HCT116 (cell line): ENCODE measurements around the gene POLR2J. TPM values are rescaled to one million over a fixed set of nuclear protein-coding genes. Genes with fewer than 3 reads are reported as not detected.

Experiments used
- ATAC-seq: fragments of 200-7000 bp; cut with Tn5 transposase; 2 replicates; pipeline ENCODE4 v1.9.1; 2020; ENCODE audit warnings: mild to moderate bottlenecking, moderate library complexity
- BruUV-seq: library from RNA; stranded (reverse); fragments of 400-500 nt; replicated peaks from 2 replicates; lab custom pipeline; 2021; lab: Mats Ljungman, UMichigan
- CTCF ChIA-PET: fragments of 300-600 bp; sonication (Branson Sonifier 250); formaldehyde crosslinking; loops from one replicate; lab custom pipeline; 2021; ENCODE audit warnings: antibody characterized with exemption; lab: Charles Lee
- POLR2A ChIA-PET: fragments of 300-600, 350-600 bp; sonication (Branson Sonifier 250); formaldehyde crosslinking; loops from one replicate; lab custom pipeline; 2021; ENCODE audit warnings: antibody characterized with exemption; lab: Charles Lee
- RAD21 ChIA-PET, 2 experiments: fragments of 300-600 bp; sonication (Branson Sonifier 250); formaldehyde crosslinking; loops; one replicate each; lab custom pipeline; 2023; ENCODE audit warnings: low total read pairs in 2 of 2; ENCODE audit not compliant: uncharacterized antibody in 2 of 2, unreplicated experiment in 2 of 2, low non-redundant PET in 1 of 2; lab: Charles Lee
- DNase-seq: peaks from one replicate; pipeline ENCODE4 v3.0.0-alpha.2; 2010; ENCODE audit warnings: low read depth, low spot score
- H2AFZ ChIP-seq: fragments of 200-600 bp; shearing (Covaris generic), sonication (generic); 2 replicates; pipeline ENCODE4 v1.6.1; 2017; ENCODE audit warnings: low read depth, mixed run types, mixed read lengths, antibody characterized with exemption, low read length; ENCODE audit not compliant: poor library complexity, severe bottlenecking
- H3K27ac ChIP-seq: 2 replicates; pipeline ENCODE4 v1.5.1; 2012; ENCODE audit warnings: low read depth, low read length
- H3K27me3 ChIP-seq: fragments of 200-600 bp; sonication (generic); 2 replicates; pipeline ENCODE4 v1.6.1; 2016; ENCODE audit warnings: mixed run types, low read length, mixed read lengths; ENCODE audit not compliant: insufficient read depth
- H3K36me3 ChIP-seq, 2 experiments: fragments of 200-500 bp in 1 of 2; fragments of 200-600 bp in 1 of 2; sonication (Bioruptor generic) in 1 of 2; sonication (generic) in 1 of 2; 2 replicates each; pipeline versions ENCODE4 v1.5.1 to v1.6.1; 2014 to 2016; ENCODE audit warnings: low read length in 2 of 2, inconsistent platforms in 1 of 2, mixed read lengths in 1 of 2, mixed run types in 1 of 2; ENCODE audit not compliant: insufficient read depth in 2 of 2, control insufficient read depth in 1 of 2
- H3K4me1 ChIP-seq, 2 experiments: fragments of 200-600 bp in 1 of 2; sonication (generic) in 1 of 2; 2 replicates each; pipeline versions ENCODE4 v1.5.1 to v1.6.1; 2012 to 2017; ENCODE audit warnings: low read length in 2 of 2, inconsistent platforms in 1 of 2, mild to moderate bottlenecking in 1 of 2, mixed read lengths in 1 of 2, mixed run types in 1 of 2, moderate library complexity in 1 of 2; ENCODE audit not compliant: insufficient read depth in 2 of 2, control insufficient read depth in 1 of 2
- H3K4me2 ChIP-seq: fragments of 200-600 bp; sonication (generic); 2 replicates; pipeline ENCODE4 v1.6.1; 2017; ENCODE audit warnings: mixed run types, low read length, mixed read lengths
- H3K4me3 ChIP-seq, 2 experiments: fragments of 200-600 bp in 1 of 2; sonication (generic) in 1 of 2; replicated peaks in 1 of 2; 2 replicates each; pipeline ENCODE4 v1.5.1; 2011 to 2016; ENCODE audit warnings: low read length in 2 of 2, control low read depth in 1 of 2, low read depth in 1 of 2, mild to moderate bottlenecking in 1 of 2, mixed read lengths in 1 of 2, mixed run types in 1 of 2
- H3K79me2 ChIP-seq: fragments of 200-600 bp; sonication (generic); 2 replicates; pipeline ENCODE4 v1.6.1; 2017; ENCODE audit warnings: mild to moderate bottlenecking, mixed run types, low read length, moderate library complexity, mixed read lengths; ENCODE audit not compliant: insufficient read depth
- H3K9ac ChIP-seq: fragments of 200-600 bp; sonication (generic); 2 replicates; pipeline ENCODE4 v1.6.1; 2016; ENCODE audit warnings: low read length, mixed read lengths
- H3K9me2 ChIP-seq: fragments of 200-600 bp; sonication (generic), shearing (Covaris generic); 2 replicates; pipeline ENCODE4 v1.6.1; 2017; ENCODE audit warnings: mixed run types, mild to moderate bottlenecking, moderate library complexity; ENCODE audit not compliant: insufficient read depth
- H3K9me3 ChIP-seq, 2 experiments: fragments of 200-500 bp in 1 of 2; fragments of 200-600 bp in 1 of 2; sonication (Bioruptor generic) in 1 of 2; sonication (generic) in 1 of 2; 2 replicates each; pipeline ENCODE4 v1.6.1; 2014 to 2017; ENCODE audit warnings: low read length in 2 of 2, mixed read lengths in 2 of 2, inconsistent platforms in 1 of 2, low read depth in 1 of 2, mild to moderate bottlenecking in 1 of 2, mixed run types in 1 of 2, moderate library complexity in 1 of 2; ENCODE audit not compliant: control insufficient read depth in 1 of 2, insufficient read depth in 1 of 2
- H4K20me1 ChIP-seq: fragments of 200-600 bp; sonication (generic), shearing (Covaris generic); 2 replicates; pipeline ENCODE4 v1.6.1; 2017; ENCODE audit warnings: mixed run types, mild to moderate bottlenecking, moderate library complexity; ENCODE audit not compliant: insufficient read depth
- CEBPB ChIP-seq: IDR thresholded peaks from 2 replicates; pipeline ENCODE4 v1.6.1; 2012; ENCODE audit warnings: low read depth
- ELF1 ChIP-seq: IDR thresholded peaks from 2 replicates; pipeline ENCODE4 v1.6.1; 2012; ENCODE audit warnings: low read depth, borderline replicate concordance
- EZH2 ChIP-seq: fragments of 200-600 bp; sonication (generic); IDR thresholded peaks from 2 replicates; pipeline ENCODE4 v1.6.1; 2017; ENCODE audit warnings: antibody characterized with exemption, mixed run types
- JUND ChIP-seq: IDR thresholded peaks from 2 replicates; pipeline ENCODE4 v1.6.1; 2012
- POLR2AphosphoS5 ChIP-seq: IDR thresholded peaks from 2 replicates; pipeline ENCODE4 v1.6.1; 2011; ENCODE audit warnings: mild to moderate bottlenecking, low read depth, low read length, moderate library complexity
- RAD21 ChIP-seq: IDR thresholded peaks from 2 replicates; pipeline ENCODE4 v1.6.1; 2012; ENCODE audit warnings: low read depth, mild to moderate bottlenecking
- SP1 ChIP-seq: IDR thresholded peaks from 2 replicates; pipeline ENCODE4 v1.6.1; 2012; ENCODE audit warnings: low read depth
- SRF ChIP-seq: IDR thresholded peaks from 2 replicates; pipeline ENCODE4 v1.6.1; 2012; ENCODE audit warnings: low read depth
- TCF7L2 ChIP-seq: IDR thresholded peaks from 2 replicates; pipeline ENCODE4 v1.7.0; 2011; ENCODE audit warnings: borderline replicate concordance, inconsistent platforms; ENCODE audit not compliant: insufficient read depth, insufficient read length; ENCODE audit errors: extremely low read depth
- YY1 ChIP-seq: IDR thresholded peaks from 2 replicates; pipeline ENCODE4 v1.6.1; 2011; ENCODE audit warnings: low read length, low read depth, moderate library complexity, mild to moderate bottlenecking; ENCODE audit not compliant: insufficient replicate concordance; ENCODE audit errors: extremely low read depth
- ZFX ChIP-seq: fragments of 450-650 bp; IDR thresholded peaks from 2 replicates; pipeline ENCODE4 v1.6.1; 2017
- ZNF274 ChIP-seq: fragments of 200-500 bp; sonication (Bioruptor generic); IDR thresholded peaks from 2 replicates; pipeline ENCODE4 v1.6.1; 2014; ENCODE audit warnings: mild to moderate bottlenecking, low read depth, low read length, inconsistent platforms
- intact Hi-C: fragments of 100-400 bp; cut with micrococcal nuclease; formaldehyde crosslinking; loops from 2 replicates; pipeline ENCODE4 v1.10.0; 2022
- total RNA-seq: library from RNA; stranded (reverse); gene quantifications from one replicate; pipeline ENCODE4 v1.2.1, GENCODE V29; 2021; ENCODE audit not compliant: unreplicated experiment
- TF ChIP-seq, protein P1 (sequence below), 3 experiments: fragments of 200-600 bp in 1 of 3; sonication (generic) in 1 of 3; IDR thresholded peaks in 2 of 3; conservative IDR thresholded peaks in 1 of 3; 2 replicates each; pipeline ENCODE4 v1.5.1; 2012 to 2017; ENCODE audit warnings: low read depth in 2 of 3, low read length in 2 of 3, antibody characterized with exemption in 1 of 3, borderline replicate concordance in 1 of 3, control low read depth in 1 of 3, mild to moderate bottlenecking in 1 of 3, mixed read lengths in 1 of 3, mixed run types in 1 of 3, moderate library complexity in 1 of 3; ENCODE audit not compliant: insufficient read depth in 1 of 3
- TF ChIP-seq, protein P2 (sequence below): IDR thresholded peaks from 2 replicates; pipeline ENCODE4 v1.6.1; 2012
- TF ChIP-seq, protein P3 (sequence below): IDR thresholded peaks from 2 replicates; pipeline ENCODE4 v1.6.1; 2011; ENCODE audit warnings: mild to moderate bottlenecking, low read length, moderate library complexity; ENCODE audit not compliant: insufficient replicate concordance; ENCODE audit errors: extremely low read depth

POLR2J gene
- total RNA-seq, 1 experiment from 2014 or later: 54.9 TPM

DNA sequence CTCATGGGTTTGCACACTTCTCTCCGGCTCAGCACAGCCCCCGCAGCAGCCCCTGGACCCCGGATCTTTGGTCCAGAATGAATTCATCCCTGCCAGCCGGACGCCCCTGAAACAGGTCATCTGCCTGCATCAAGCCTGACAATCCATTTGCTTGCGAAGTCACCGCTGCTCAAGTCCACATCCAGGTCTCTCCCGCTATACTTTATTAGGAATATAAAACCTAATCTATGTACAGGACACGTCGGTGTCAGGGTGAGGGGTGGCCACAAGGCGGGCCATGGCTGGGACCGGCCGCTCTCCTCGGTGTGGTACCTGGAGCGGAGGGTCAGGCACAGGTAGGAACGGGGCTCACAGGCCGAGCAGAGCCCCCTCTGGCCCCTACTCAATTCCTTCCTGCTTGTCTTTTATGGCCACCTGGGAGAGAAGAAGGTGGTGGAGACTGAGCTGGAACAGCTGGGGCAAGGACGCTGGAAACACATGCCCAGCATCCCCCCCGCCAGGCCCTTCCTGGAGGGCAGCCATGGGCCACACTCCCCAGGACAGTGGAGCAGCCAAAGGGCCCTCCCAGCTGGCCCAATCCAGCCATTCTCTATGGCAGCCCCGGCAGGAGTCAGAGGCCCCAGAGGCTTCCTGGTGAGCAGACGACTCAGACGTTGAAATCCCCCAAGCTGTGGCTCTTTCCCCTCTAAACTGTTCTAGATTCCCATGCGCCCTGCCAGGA, 5.3 kb downstream of the POLR2J start:
- ATAC-seq (no peak), DNase-seq (no peak)
- H3K9ac ChIP-seq: no peak overlapping the region
- no peaks in the 10 kb centered on the region; a peak in 2 of 4 replicates for H3K36me3 ChIP-seq
- H3K4me1 ChIP-seq: no peaks in the 10 kb centered on the region
- no peaks in the 10 kb centered on the region for H3K9me2 ChIP-seq
- RAD21 ChIA-PET: no interaction called here
- CTCF ChIA-PET: no interaction called here
- H3K4me2 ChIP-seq: no peak overlapping the region
- no TSS peak for BruUV-seq
- POLR2A ChIA-PET: no interaction called here
- intact Hi-C loops: no loop called here
- H3K27me3 ChIP-seq: no peaks in the 10 kb centered on the region
- TF ChIP-seq, protein P1, sequence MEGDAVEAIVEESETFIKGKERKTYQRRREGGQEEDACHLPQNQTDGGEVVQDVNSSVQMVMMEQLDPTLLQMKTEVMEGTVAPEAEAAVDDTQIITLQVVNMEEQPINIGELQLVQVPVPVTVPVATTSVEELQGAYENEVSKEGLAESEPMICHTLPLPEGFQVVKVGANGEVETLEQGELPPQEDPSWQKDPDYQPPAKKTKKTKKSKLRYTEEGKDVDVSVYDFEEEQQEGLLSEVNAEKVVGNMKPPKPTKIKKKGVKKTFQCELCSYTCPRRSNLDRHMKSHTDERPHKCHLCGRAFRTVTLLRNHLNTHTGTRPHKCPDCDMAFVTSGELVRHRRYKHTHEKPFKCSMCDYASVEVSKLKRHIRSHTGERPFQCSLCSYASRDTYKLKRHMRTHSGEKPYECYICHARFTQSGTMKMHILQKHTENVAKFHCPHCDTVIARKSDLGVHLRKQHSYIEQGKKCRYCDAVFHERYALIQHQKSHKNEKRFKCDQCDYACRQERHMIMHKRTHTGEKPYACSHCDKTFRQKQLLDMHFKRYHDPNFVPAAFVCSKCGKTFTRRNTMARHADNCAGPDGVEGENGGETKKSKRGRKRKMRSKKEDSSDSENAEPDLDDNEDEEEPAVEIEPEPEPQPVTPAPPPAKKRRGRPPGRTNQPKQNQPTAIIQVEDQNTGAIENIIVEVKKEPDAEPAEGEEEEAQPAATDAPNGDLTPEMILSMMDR (IDR thresholded peaks at IDR 0.05 in 2 of 3, conservative IDR thresholded peaks at IDR 0.05 in 1 of 3; ENCODE audit: borderline replicate concordance in 1 of 3, insufficient read depth in 1 of 3, low read depth in 2 of 3, low read length in 2 of 3): no peak
- TF ChIP-seq EZH2 (no peak), SRF (no peak), CEBPB (no peak), SP1 (no peak), POLR2AphosphoS5 (no peak), YY1 (no peak), TCF7L2 (no peak), ZNF274 (no peak), JUND (no peak), RAD21 (no peak), ELF1 (no peak), ZFX (no peak)
- TF ChIP-seq, protein P2, sequence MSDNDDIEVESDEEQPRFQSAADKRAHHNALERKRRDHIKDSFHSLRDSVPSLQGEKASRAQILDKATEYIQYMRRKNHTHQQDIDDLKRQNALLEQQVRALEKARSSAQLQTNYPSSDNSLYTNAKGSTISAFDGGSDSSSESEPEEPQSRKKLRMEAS: no peak
- TF ChIP-seq, protein P3, sequence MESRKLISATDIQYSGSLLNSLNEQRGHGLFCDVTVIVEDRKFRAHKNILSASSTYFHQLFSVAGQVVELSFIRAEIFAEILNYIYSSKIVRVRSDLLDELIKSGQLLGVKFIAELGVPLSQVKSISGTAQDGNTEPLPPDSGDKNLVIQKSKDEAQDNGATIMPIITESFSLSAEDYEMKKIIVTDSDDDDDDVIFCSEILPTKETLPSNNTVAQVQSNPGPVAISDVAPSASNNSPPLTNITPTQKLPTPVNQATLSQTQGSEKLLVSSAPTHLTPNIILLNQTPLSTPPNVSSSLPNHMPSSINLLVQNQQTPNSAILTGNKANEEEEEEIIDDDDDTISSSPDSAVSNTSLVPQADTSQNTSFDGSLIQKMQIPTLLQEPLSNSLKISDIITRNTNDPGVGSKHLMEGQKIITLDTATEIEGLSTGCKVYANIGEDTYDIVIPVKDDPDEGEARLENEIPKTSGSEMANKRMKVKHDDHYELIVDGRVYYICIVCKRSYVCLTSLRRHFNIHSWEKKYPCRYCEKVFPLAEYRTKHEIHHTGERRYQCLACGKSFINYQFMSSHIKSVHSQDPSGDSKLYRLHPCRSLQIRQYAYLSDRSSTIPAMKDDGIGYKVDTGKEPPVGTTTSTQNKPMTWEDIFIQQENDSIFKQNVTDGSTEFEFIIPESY: no peak
- H3K4me3 ChIP-seq: no peak overlapping the region
- H3K27ac ChIP-seq: no peak overlapping the region
- H3K9me3 ChIP-seq: no peaks in the 10 kb centered on the region
- no peak overlapping the region for H2AFZ ChIP-seq
- H4K20me1 ChIP-seq: no peaks in the 10 kb centered on the region
- no peaks in the 10 kb centered on the region for H3K79me2 ChIP-seq
